HCT116 (cell line): Measurements from ENCODE around the gene P2RY4.

Source experiments
- CTCF ChIP-seq, 3 experiments: fragments of 200-600 bp in 1 of 3; sonication (generic) in 1 of 3; IDR thresholded peaks in 2 of 3; conservative IDR thresholded peaks in 1 of 3; 2 replicates each; pipeline ENCODE4 v1.5.1; 2012 to 2017; ENCODE audit warnings: low read depth in 2 of 3, low read length in 2 of 3, antibody characterized with exemption in 1 of 3, borderline replicate concordance in 1 of 3, control low read depth in 1 of 3, mild to moderate bottlenecking in 1 of 3, mixed read lengths in 1 of 3, mixed run types in 1 of 3, moderate library complexity in 1 of 3; ENCODE audit not compliant: insufficient read depth in 1 of 3
- ELF1 ChIP-seq: IDR thresholded peaks from 2 replicates; pipeline ENCODE4 v1.6.1; 2012; ENCODE audit warnings: low read depth, borderline replicate concordance
- EZH2 ChIP-seq: fragments of 200-600 bp; sonication (generic); IDR thresholded peaks from 2 replicates; pipeline ENCODE4 v1.6.1; 2017; ENCODE audit warnings: antibody characterized with exemption, mixed run types
- EZH2phosphoT487 ChIP-seq: fragments of 200-600 bp; IDR thresholded peaks from 2 replicates; pipeline ENCODE4 v1.6.1; 2018; ENCODE audit warnings: antibody characterized with exemption, borderline replicate concordance
- FOSL1 ChIP-seq: IDR thresholded peaks from 2 replicates; pipeline ENCODE4 v1.6.1; 2012; ENCODE audit warnings: low read depth
- POLR2A ChIP-seq: IDR thresholded peaks from 2 replicates; pipeline ENCODE4 v1.7.0; 2011; ENCODE audit warnings: borderline replicate concordance; ENCODE audit not compliant: insufficient read depth, insufficient read length; ENCODE audit errors: extremely low read depth
- POLR2AphosphoS5 ChIP-seq: IDR thresholded peaks from 2 replicates; pipeline ENCODE4 v1.6.1; 2011; ENCODE audit warnings: mild to moderate bottlenecking, low read depth, low read length, moderate library complexity
- RAD21 ChIP-seq: IDR thresholded peaks from 2 replicates; pipeline ENCODE4 v1.6.1; 2012; ENCODE audit warnings: low read depth, mild to moderate bottlenecking
- REST ChIP-seq: IDR thresholded peaks from 2 replicates; pipeline ENCODE4 v1.6.1; 2012; ENCODE audit warnings: low read depth
- YY1 ChIP-seq: IDR thresholded peaks from 2 replicates; pipeline ENCODE4 v1.6.1; 2011; ENCODE audit warnings: low read length, low read depth, moderate library complexity, mild to moderate bottlenecking; ENCODE audit not compliant: insufficient replicate concordance; ENCODE audit errors: extremely low read depth
- ZBTB33 ChIP-seq: IDR thresholded peaks from 2 replicates; pipeline ENCODE4 v1.6.1; 2011; ENCODE audit warnings: mild to moderate bottlenecking, low read length, moderate library complexity; ENCODE audit not compliant: insufficient replicate concordance; ENCODE audit errors: extremely low read depth
- ZFX ChIP-seq: fragments of 450-650 bp; IDR thresholded peaks from 2 replicates; pipeline ENCODE4 v1.6.1; 2017
- ZNF274 ChIP-seq: fragments of 200-500 bp; sonication (Bioruptor generic); IDR thresholded peaks from 2 replicates; pipeline ENCODE4 v1.6.1; 2014; ENCODE audit warnings: mild to moderate bottlenecking, low read depth, low read length, inconsistent platforms

- TF ChIP-seq FOSL1 (no peak), RAD21 (no peak), EZH2phosphoT487 (no peak), CTCF (IDR thresholded peaks at IDR 0.05 in 2 of 3, conservative IDR thresholded peaks at IDR 0.05 in 1 of 3; ENCODE audit: borderline replicate concordance in 1 of 3, insufficient read depth in 1 of 3, low read depth in 2 of 3, low read length in 2 of 3) (no peak), EZH2 (no peak), POLR2AphosphoS5 (no peak), YY1 (no peak), ELF1 (no peak), POLR2A (no peak), REST (no peak), ZNF274 (no peak), ZFX (no peak), ZBTB33 (no peak)
Measured at GRCh38 chrX:70208479-70208878, 51.5 kb downstream of the P2RY4 start.
